ENCODE results near the gene KIF26B. TPM values are rescaled to one million over a fixed set of nuclear protein-coding genes. Genes with fewer than 3 reads are reported as not detected.

KIF26B gene
- polyA plus RNA-seq, 1 donor from 2014 or later, result 6.3 TPM

- no peak for TF ChIP-seq CTCF (IDR thresholded peaks at IDR 0.05; ENCODE audit: poor library complexity, severe bottlenecking)
- TF ChIP-seq POLR2AphosphoS5 (IDR thresholded peaks at IDR 0.05), result no peak
- TF ChIP-seq SMC3 (conservative IDR thresholded peaks at IDR 0.05; ENCODE audit: poor library complexity), result no peak
- no peaks in the 10 kb centered on the region for H3K9me3 ChIP-seq (ENCODE audit: low read length)
- H3K79me2 ChIP-seq (replicated peaks; ENCODE audit: insufficient read depth, low read length), result no peaks in the 10 kb centered on the region
Measured at GRCh38 chr1:245173446-245174211, 18.8 kb downstream of the KIF26B start.

GRCh38 chr1:245177071-245177900 lies 22.5 kb downstream of the KIF26B start:
- TF ChIP-seq TAF1 (IDR thresholded peaks at IDR 0.05; ENCODE audit: low read depth), result no peak
- Histone ChIP-seq H3K27ac (ENCODE audit: low read length) (no peak overlapping the region), H4K20me1 (ENCODE audit: insufficient read depth) (no peaks in the 10 kb centered on the region), H3F3A (ENCODE audit: insufficient read depth, low read length, poor library complexity, severe bottlenecking) (no peaks in the 10 kb centered on the region), H3K9me2 (ENCODE audit: insufficient read depth, low read length) (no peaks in the 10 kb centered on the region), H3K36me3 (ENCODE audit: insufficient read depth, low read length) (no peaks in the 10 kb centered on the region), H2AFZ (ENCODE audit: low read depth, low read length) (no peak overlapping the region), H3K79me2 (replicated peaks; ENCODE audit: insufficient read depth, low read length) (no peaks in the 10 kb centered on the region), H3K27me3 (ENCODE audit: insufficient read depth, low read depth, low read length) (no peaks in the 10 kb centered on the region), H3K4me3 (ENCODE audit: low read length) (no peak overlapping the region), H3K9ac (ENCODE audit: low read length) (no peak overlapping the region), H3K4me2 (ENCODE audit: low read length) (no peak overlapping the region), H3K9me3 (ENCODE audit: low read length) (no peaks in the 10 kb centered on the region)

More at GRCh38 chr1:245173446-245174211, 18.8 kb downstream of the KIF26B start:
- Histone ChIP-seq H3K27me3 (ENCODE audit: insufficient read depth, low read depth, low read length) (no peaks in the 10 kb centered on the region), H3K4me3 (ENCODE audit: low read length) (no peak overlapping the region), H4K20me1 (ENCODE audit: insufficient read depth) (no peaks in the 10 kb centered on the region), H3K9ac (ENCODE audit: low read length) (no peak overlapping the region), H3K4me2 (ENCODE audit: low read length) (no peak overlapping the region), H3K36me3 (ENCODE audit: insufficient read depth, low read length) (no peaks in the 10 kb centered on the region), H2AFZ (ENCODE audit: low read depth, low read length) (no peak overlapping the region), H3K27ac (ENCODE audit: low read length) (no peak overlapping the region), H3F3A (ENCODE audit: insufficient read depth, low read length, poor library complexity, severe bottlenecking) (no peaks in the 10 kb centered on the region), H3K9me2 (ENCODE audit: insufficient read depth, low read length) (no peaks in the 10 kb centered on the region)

GRCh38 chr1:245179706-245180105 lies 24.9 kb downstream of the KIF26B start:
- no peak overlapping the region for H3K27ac ChIP-seq (ENCODE audit: low read length)
- H3F3A ChIP-seq (ENCODE audit: insufficient read depth, low read length, poor library complexity, severe bottlenecking), result no peaks in the 10 kb centered on the region
- H2AFZ ChIP-seq (ENCODE audit: low read depth, low read length), result no peak overlapping the region
- H3K9me2 ChIP-seq (ENCODE audit: insufficient read depth, low read length), result no peaks in the 10 kb centered on the region
- H3K27me3 ChIP-seq (ENCODE audit: insufficient read depth, low read depth, low read length), result no peaks in the 10 kb centered on the region
- no peak overlapping the region for H3K9ac ChIP-seq (ENCODE audit: low read length)
- no peak overlapping the region for H3K4me2 ChIP-seq (ENCODE audit: low read length)
- H3K79me2 ChIP-seq (replicated peaks; ENCODE audit: insufficient read depth, low read length), result no peaks in the 10 kb centered on the region
- H3K4me3 ChIP-seq (ENCODE audit: low read length), result no peak overlapping the region
- no peaks in the 10 kb centered on the region for H4K20me1 ChIP-seq (ENCODE audit: insufficient read depth)
- H3K36me3 ChIP-seq (ENCODE audit: insufficient read depth, low read length), result no peaks in the 10 kb centered on the region
- TF ChIP-seq CTCF (IDR thresholded peaks at IDR 0.05; ENCODE audit: poor library complexity, severe bottlenecking), result no peak
- no peaks in the 10 kb centered on the region for H3K9me3 ChIP-seq (ENCODE audit: low read length)

Measured in neural cell (in vitro differentiated cells).